Osteoblast (primary cell): ENCODE measurements around the gene NCS1. TPM values are rescaled to one million over a fixed set of nuclear protein-coding genes. Genes with fewer than 3 reads are reported as not detected.
"Not testable (repeated sequence)": the region's sequence is repeated elsewhere in the genome, so short reads cannot be mapped to it uniquely, and the experiment has no call there.

ENCODE experiments used
- DNase-seq: peaks from one replicate; pipeline ENCODE4 v3.0.0; 2011; ENCODE audit warnings: low spot score, mixed read lengths; ENCODE audit not compliant: insufficient read length; ENCODE audit errors: missing footprints
- H2AFZ ChIP-seq: 2 replicates; pipeline ENCODE4 v1.6.0; 2011; ENCODE audit warnings: mild to moderate bottlenecking, low read length
- H3K27ac ChIP-seq: 2 replicates; pipeline ENCODE4 v1.5.1; 2011; ENCODE audit warnings: mild to moderate bottlenecking, low read depth, low read length, moderate library complexity
- H3K27me3 ChIP-seq: 2 replicates; pipeline ENCODE4 v1.6.0; 2012; ENCODE audit warnings: mild to moderate bottlenecking, control low read depth, inconsistent platforms, low read length, moderate library complexity; ENCODE audit not compliant: insufficient read depth
- H3K36me3 ChIP-seq: 2 replicates; pipeline ENCODE4 v1.5.1; 2011; ENCODE audit warnings: mild to moderate bottlenecking, low read length, control low read depth, moderate library complexity; ENCODE audit not compliant: insufficient read depth
- H3K4me1 ChIP-seq: 2 replicates; pipeline ENCODE4 v1.5.1; 2011; ENCODE audit warnings: mild to moderate bottlenecking, low read length, control low read depth, moderate library complexity; ENCODE audit not compliant: insufficient read depth
- H3K4me2 ChIP-seq: 2 replicates; pipeline ENCODE4 v1.6.0; 2011; ENCODE audit warnings: mild to moderate bottlenecking, low read length; ENCODE audit not compliant: insufficient read depth
- H3K4me3 ChIP-seq: fragments of 200-600 bp; sonication (generic); 3 replicates; pipeline ENCODE4 v1.5.1; 2012; ENCODE audit warnings: mild to moderate bottlenecking, low read length, inconsistent platforms; ENCODE audit not compliant: insufficient read depth
- H3K79me2 ChIP-seq: 2 replicates; pipeline ENCODE4 v1.6.0; 2012; ENCODE audit warnings: mild to moderate bottlenecking, low read length, control low read depth, inconsistent platforms; ENCODE audit not compliant: insufficient read depth
- H3K9me3 ChIP-seq: 2 replicates; pipeline ENCODE4 v1.5.1; 2011; ENCODE audit warnings: low read depth, low read length, control low read depth
- H4K20me1 ChIP-seq: 2 replicates; pipeline ENCODE4 v1.6.0; 2012; ENCODE audit warnings: mild to moderate bottlenecking, low read length, control low read depth; ENCODE audit not compliant: insufficient read depth
- CTCF ChIP-seq: IDR thresholded peaks from 2 replicates; pipeline ENCODE4 v1.5.1; 2011; ENCODE audit warnings: mild to moderate bottlenecking, low read depth, low read length, moderate library complexity; ENCODE audit errors: extremely low read depth
- total RNA-seq: library from RNA; depleted of rRNA; stranded (reverse); fragments of >200 nt; gene quantifications from 2 replicates; pipeline ENCODE4 v1.2.3, GENCODE V29; 2012

Gene NCS1
- total RNA-seq, 1 donor = 49.9 TPM

DNA sequence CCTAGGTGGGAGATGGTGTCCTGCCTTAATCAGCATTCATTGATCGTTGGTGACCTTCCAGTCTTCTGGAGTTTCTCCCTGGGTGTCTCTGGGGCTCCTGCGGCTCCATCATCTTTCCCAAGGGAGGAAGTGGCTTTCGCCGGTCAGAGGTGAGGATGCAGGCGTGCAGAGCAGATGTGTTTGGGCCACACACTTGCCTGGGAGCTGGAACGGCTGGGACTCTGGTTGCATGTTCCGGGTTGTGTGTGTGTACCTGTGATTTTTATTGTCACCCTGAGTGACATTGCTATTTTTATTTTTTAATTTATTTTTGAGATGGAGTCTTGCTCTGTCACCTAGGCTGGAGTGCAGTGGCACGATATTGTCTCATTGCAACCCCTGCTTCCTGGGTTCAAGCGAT is 103.0 kb downstream of the NCS1 start:
- Histone ChIP-seq H3K9me3 (no peaks in the 10 kb centered on the region), H3K4me2 (no peak overlapping the region), H4K20me1 (no peaks in the 10 kb centered on the region)

DNA sequence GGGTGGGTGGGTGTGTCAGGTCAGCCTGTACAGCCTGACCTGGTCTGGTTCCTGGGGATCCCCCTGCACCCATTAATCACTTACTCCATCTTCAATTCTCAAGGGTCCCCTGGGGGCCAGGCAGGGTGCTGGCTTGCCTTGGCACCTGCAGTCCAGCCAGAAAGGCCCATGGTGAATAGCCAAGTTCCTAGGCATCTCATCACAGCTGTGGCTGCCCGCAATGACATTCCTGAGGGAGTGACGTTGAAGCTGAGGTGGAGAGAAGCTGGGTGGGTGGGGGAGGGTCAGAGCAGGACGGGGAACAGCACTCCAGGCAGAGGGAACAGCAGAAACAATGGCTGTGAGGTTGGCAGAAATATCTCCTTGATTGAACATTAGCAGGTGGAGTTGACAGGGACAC is 103.9 kb downstream of the NCS1 start:
- no peaks in the 10 kb centered on the region for H3K79me2 ChIP-seq
- H3K36me3 ChIP-seq = no peaks in the 10 kb centered on the region
- H3K4me3 ChIP-seq = no peak overlapping the region
- H2AFZ ChIP-seq = peak overlapping the region; percentile 22
- no peak overlapping the region for H3K4me2 ChIP-seq
- DNase-seq = peak; percentile 91
- H3K9me3 ChIP-seq = no peaks in the 10 kb centered on the region
- no peak for TF ChIP-seq CTCF
- H3K4me1 ChIP-seq = no peaks in the 10 kb centered on the region
- H3K27ac ChIP-seq = no peak overlapping the region
- no peaks in the 10 kb centered on the region for H4K20me1 ChIP-seq
- H3K27me3 ChIP-seq = peaks cover 6% of the 10 kb centered on the region

More for the DNA sequence above, 103.0 kb downstream of the NCS1 start:
- no peak for DNase-seq
- no peaks in the 10 kb centered on the region for H3K4me1 ChIP-seq
- H3K27me3 ChIP-seq = peaks cover 15% of the 10 kb centered on the region
- no peak overlapping the region for H3K27ac ChIP-seq
- no peaks in the 10 kb centered on the region for H3K79me2 ChIP-seq
- H3K36me3 ChIP-seq = no peaks in the 10 kb centered on the region
- no peak for TF ChIP-seq CTCF
- no peak overlapping the region for H3K4me3 ChIP-seq
- no peak overlapping the region for H2AFZ ChIP-seq

- H3K4me2 ChIP-seq = no peak overlapping the region
- peaks cover 2% of the 10 kb centered on the region for H3K27me3 ChIP-seq
- DNase-seq = no peak
- H3K79me2 ChIP-seq = no peaks in the 10 kb centered on the region
- TF ChIP-seq CTCF = no peak
- no peaks in the 10 kb centered on the region for H4K20me1 ChIP-seq
- H3K4me3 ChIP-seq = no peak overlapping the region
- H3K9me3 ChIP-seq = no peaks in the 10 kb centered on the region
- H2AFZ ChIP-seq = no peak overlapping the region
- H3K4me1 ChIP-seq = no peaks in the 10 kb centered on the region
- H3K27ac ChIP-seq = no peak overlapping the region
- no peaks in the 10 kb centered on the region for H3K36me3 ChIP-seq
These were observed 104.8 kb downstream of the NCS1 start for GRCh38 chr9:130276955-130277354.

DNA sequence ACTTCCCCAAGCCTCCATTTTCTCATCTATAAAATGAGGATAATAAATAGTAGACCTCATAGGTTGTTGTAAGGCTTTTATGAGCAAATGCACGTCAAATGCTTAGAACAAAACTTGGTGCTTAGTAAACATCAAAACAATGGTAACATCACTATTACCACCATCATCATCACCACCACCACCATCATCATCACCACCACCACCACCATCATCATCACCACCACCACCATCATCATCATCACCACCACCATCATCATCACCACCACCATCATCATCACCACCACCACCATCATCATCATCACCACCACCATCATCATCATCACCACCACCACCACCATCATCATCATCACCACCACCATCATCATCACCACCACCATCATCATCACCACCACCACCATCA is 105.3 kb downstream of the NCS1 start:
- not testable (repeated sequence) for H3K27me3 ChIP-seq, H3K4me3 ChIP-seq, H3K4me1 ChIP-seq, H4K20me1 ChIP-seq, H3K36me3 ChIP-seq, H3K4me2 ChIP-seq, H2AFZ ChIP-seq, DNase-seq, H3K79me2 ChIP-seq, H3K9me3 ChIP-seq, H3K27ac ChIP-seq
